Nephron progenitor cell (in vitro differentiated cells): Measurements from ENCODE around the gene SPPL2B.

Experiments used
- DNase-seq: peaks from one replicate; pipeline ENCODE4 v3.0.0; 2021
- H3K27ac Mint-ChIP-seq: 2 replicates; pipeline ENCODE4 v1.8.0; 2021; ENCODE audit warnings: mild to moderate bottlenecking, moderate library complexity, mixed read lengths
- H3K27me3 Mint-ChIP-seq: 2 replicates; pipeline ENCODE4 v1.8.0; 2021; ENCODE audit warnings: mild to moderate bottlenecking, low read depth, mixed read lengths; ENCODE audit not compliant: poor library complexity
- H3K36me3 Mint-ChIP-seq: 2 replicates; pipeline ENCODE4 v1.8.0; 2021; ENCODE audit warnings: low read depth, mixed read lengths
- H3K4me1 Mint-ChIP-seq: 2 replicates; pipeline ENCODE4 v1.8.0; 2021; ENCODE audit warnings: mixed read lengths
- H3K4me3 Mint-ChIP-seq: 2 replicates; pipeline ENCODE4 v1.8.0; 2021; ENCODE audit warnings: mild to moderate bottlenecking, moderate library complexity, mixed read lengths
- H3K9me3 Mint-ChIP-seq: 2 replicates; pipeline ENCODE4 v1.8.0; 2021; ENCODE audit warnings: mild to moderate bottlenecking, moderate library complexity, mixed read lengths
- TF ChIP-seq, protein P1 (sequence below): fragments of 200-600 bp; sonication (generic); IDR thresholded peaks from 2 replicates; pipeline ENCODE4 v1.5.0; 2021; ENCODE audit warnings: antibody characterized with exemption

The SPPL2B gene

DNA sequence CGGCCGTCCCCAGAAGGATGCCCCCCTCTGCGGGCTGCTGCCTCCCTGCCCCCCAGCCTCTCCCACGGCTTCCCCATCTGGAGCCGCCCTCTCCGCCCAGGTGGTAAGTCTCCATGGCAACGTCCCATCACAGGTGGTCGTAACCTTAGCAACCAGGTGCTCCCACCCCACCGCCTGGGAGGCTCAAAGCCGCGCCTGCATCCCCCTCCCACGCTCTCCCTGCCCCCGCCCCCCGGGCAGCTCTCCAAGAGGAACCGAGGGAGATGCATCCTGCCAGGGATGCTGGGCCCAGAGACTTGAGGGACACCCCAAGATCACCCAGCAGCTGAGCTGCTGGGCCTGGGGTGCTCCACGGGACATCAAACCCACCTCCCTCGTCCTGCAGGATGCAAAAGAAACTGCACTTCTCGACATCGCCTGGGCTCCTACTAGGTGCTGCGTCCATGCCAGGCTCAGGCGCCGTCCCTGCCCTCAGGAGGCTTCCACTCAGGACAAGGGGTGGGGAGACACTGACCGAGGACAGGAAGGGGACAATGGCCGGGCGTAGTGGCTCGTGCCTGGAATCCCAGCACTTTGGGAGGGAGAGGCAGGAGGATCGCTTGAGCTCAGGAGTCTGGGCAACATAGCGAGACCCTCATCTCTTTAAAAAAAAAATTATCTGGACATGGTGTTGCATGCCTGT, 15.5 kb upstream of the SPPL2B start:
- peaks cover 81% of the 10 kb centered on the region for H3K27me3 Mint-ChIP-seq
- H3K4me1 Mint-ChIP-seq, result peaks cover 26% of the 10 kb centered on the region
- peaks cover 5% of the 10 kb centered on the region for H3K36me3 Mint-ChIP-seq
- H3K27ac Mint-ChIP-seq, result no peak overlapping the region
- H3K9me3 Mint-ChIP-seq, result peaks cover 30% of the 10 kb centered on the region
- TF ChIP-seq, protein P1, sequence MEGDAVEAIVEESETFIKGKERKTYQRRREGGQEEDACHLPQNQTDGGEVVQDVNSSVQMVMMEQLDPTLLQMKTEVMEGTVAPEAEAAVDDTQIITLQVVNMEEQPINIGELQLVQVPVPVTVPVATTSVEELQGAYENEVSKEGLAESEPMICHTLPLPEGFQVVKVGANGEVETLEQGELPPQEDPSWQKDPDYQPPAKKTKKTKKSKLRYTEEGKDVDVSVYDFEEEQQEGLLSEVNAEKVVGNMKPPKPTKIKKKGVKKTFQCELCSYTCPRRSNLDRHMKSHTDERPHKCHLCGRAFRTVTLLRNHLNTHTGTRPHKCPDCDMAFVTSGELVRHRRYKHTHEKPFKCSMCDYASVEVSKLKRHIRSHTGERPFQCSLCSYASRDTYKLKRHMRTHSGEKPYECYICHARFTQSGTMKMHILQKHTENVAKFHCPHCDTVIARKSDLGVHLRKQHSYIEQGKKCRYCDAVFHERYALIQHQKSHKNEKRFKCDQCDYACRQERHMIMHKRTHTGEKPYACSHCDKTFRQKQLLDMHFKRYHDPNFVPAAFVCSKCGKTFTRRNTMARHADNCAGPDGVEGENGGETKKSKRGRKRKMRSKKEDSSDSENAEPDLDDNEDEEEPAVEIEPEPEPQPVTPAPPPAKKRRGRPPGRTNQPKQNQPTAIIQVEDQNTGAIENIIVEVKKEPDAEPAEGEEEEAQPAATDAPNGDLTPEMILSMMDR, result no peak
- H3K4me3 Mint-ChIP-seq, result no peak overlapping the region
- no peak for DNase-seq

- H3K27ac Mint-ChIP-seq, result no peak overlapping the region
- peaks cover 28% of the 10 kb centered on the region for H3K4me1 Mint-ChIP-seq
- peaks cover 63% of the 10 kb centered on the region for H3K27me3 Mint-ChIP-seq
Observed at GRCh38 chr19:2315121-2315817, 13.2 kb upstream of the SPPL2B start.

GRCh38 chr19:2315818-2316353, 12.6 kb upstream of the SPPL2B start:
- Mint-ChIP-seq H3K27me3 (peaks cover 58% of the 10 kb centered on the region), H3K4me3 (peak overlapping the region; percentile 15), H3K27ac (peak overlapping the region; percentile 68), H3K9me3 (peaks cover 30% of the 10 kb centered on the region), H3K36me3 (peaks cover 5% of the 10 kb centered on the region), H3K4me1 (peaks cover 28% of the 10 kb centered on the region)
- DNase-seq, result peak; percentile 78
- TF ChIP-seq, protein P1, result peak; percentile 57

More at GRCh38 chr19:2315121-2315817, 13.2 kb upstream of the SPPL2B start:
- TF ChIP-seq, protein P1, result no peak
- H3K36me3 Mint-ChIP-seq, result peaks cover 5% of the 10 kb centered on the region
- no peak for DNase-seq
- no peak overlapping the region for H3K4me3 Mint-ChIP-seq
- H3K9me3 Mint-ChIP-seq, result peaks cover 30% of the 10 kb centered on the region

DNA sequence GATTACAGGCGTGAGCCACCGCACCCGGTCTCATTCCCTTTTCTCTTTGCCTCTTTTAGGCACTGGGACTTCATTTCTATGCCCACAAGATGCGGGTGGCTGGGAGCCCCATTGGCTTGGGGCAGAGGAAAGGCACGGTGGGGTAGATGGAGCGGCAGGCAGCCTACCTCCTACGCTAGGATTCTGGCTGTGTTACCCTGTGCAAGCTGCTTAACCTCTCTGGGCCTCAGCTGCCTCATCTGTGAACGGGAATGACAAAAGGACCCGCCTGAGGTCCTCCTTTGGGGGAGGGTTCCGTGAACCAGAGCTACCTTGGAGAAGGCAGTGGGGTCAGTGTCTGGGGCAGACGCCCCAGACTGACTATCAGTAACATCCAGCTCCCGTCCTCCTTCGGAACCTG, 11.2 kb upstream of the SPPL2B start:
- TF ChIP-seq, protein P1, result no peak
- Mint-ChIP-seq H3K27ac (no peak overlapping the region), H3K36me3 (peaks cover 5% of the 10 kb centered on the region), H3K27me3 (peaks cover 46% of the 10 kb centered on the region), H3K9me3 (peaks cover 30% of the 10 kb centered on the region), H3K4me1 (peaks cover 28% of the 10 kb centered on the region), H3K4me3 (no peak overlapping the region)
- no peak for DNase-seq

DNA sequence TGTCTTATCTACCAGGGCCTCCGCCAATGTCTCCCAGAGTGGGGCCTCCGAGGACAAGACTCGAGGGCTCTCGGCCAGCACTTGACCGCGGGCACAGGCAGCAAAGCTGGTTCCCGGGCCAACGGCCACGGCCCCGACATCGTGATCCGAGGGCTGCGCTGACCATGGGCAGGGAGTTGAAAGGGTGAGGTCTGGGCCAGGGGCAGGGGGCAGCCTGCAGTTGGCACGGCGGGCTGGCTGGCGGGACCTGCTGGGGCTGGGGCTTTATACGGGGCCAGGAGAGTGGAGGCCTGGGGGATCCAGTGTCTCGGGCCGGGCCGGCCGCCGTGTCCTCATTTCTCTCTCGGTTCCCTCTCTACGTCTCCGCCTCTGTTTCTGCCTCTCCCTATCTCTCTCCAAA, 10.7 kb upstream of the SPPL2B start:
- TF ChIP-seq, protein P1, result no peak
- Mint-ChIP-seq H3K27ac (no peak overlapping the region), H3K4me3 (no peak overlapping the region), H3K36me3 (peaks cover 5% of the 10 kb centered on the region), H3K9me3 (peaks cover 30% of the 10 kb centered on the region), H3K27me3 (peaks cover 41% of the 10 kb centered on the region), H3K4me1 (peaks cover 28% of the 10 kb centered on the region)
- no peak for DNase-seq
